ENCODE results near the gene ANO2. TPM values are rescaled to one million over a fixed set of nuclear protein-coding genes. Genes with fewer than 3 reads are reported as not detected.
"Not testable (repeated sequence)": the region's sequence is repeated elsewhere in the genome, so short reads cannot be mapped to it uniquely, and the experiment has no call there.

The ANO2 gene
- total and polyA plus RNA-seq, 2 experiments from 2014 or later: 2.3 to 4.6 TPM

DNA sequence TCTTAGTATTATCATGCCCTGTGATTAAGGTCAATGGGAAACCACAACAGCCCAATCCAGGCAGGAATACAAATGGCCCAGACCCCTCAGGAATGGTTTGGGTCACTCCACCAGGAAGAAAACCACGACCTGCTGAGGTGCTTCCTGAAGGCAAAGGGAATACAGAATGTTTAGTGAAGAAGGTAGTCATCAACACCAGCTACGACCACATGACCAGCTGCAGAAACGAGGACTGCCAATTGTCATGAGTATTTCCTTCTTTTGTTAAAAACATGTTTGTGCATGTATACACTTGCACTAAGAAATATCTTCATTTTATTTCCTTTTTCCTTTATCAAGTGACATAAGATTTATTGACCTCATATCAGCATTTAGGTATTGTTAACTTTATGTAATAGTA, 119.3 kb downstream of the ANO2 start:
- H3K27me3 Mint-ChIP-seq (ENCODE audit: insufficient read depth, low read depth, poor library complexity); DNase-seq (ENCODE audit: low spot score): not testable (repeated sequence)
- H3K36me3 Mint-ChIP-seq (ENCODE audit: low read depth): peaks cover 33% of the 10 kb centered on the region

DNA sequence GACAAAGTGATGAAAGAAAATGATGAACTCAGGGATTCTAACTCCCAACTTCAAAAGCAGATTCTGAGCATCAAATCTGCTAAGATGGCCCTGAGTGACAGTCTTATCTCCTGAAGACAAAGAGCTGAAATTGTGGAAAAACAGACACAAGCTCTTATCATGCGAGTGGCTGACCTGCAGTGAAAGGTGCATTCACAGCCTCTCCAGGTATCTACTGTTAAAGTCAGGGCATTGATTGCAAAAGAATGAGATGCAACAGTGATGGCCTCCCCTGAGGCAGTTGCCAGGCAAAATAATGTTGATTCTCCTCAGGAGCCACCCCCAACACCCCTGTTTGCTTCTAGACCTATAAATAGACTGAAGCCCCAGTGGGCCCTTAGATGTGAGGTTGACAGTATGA, 126.2 kb downstream of the ANO2 start:
- not testable (repeated sequence) for H3K4me3 Mint-ChIP-seq

More for the DNA sequence above, 119.3 kb downstream of the ANO2 start:
- not testable (repeated sequence) for H3K4me2 ChIP-seq; H3K4me3 ChIP-seq; H3K79me2 ChIP-seq (replicated peaks; ENCODE audit: insufficient read depth); H4K20me1 ChIP-seq (replicated peaks; ENCODE audit: insufficient read depth); H3F3A ChIP-seq (replicated peaks; ENCODE audit: low read depth); H2AFZ ChIP-seq; H3K27ac ChIP-seq (ENCODE audit: low read depth); H3K36me3 ChIP-seq (ENCODE audit: insufficient read depth); H3K27me3 ChIP-seq (ENCODE audit: insufficient read depth); H3K9me2 ChIP-seq (ENCODE audit: insufficient read depth); ATAC-seq; H3K27ac Mint-ChIP-seq; H3K4me3 Mint-ChIP-seq
- peaks cover 32% of the 10 kb centered on the region for H3K9me3 Mint-ChIP-seq
- H3K4me1 Mint-ChIP-seq: peaks cover 19% of the 10 kb centered on the region
- H3K4me1 ChIP-seq (ENCODE audit: insufficient read depth): peaks cover 26% of the 10 kb centered on the region

DNA sequence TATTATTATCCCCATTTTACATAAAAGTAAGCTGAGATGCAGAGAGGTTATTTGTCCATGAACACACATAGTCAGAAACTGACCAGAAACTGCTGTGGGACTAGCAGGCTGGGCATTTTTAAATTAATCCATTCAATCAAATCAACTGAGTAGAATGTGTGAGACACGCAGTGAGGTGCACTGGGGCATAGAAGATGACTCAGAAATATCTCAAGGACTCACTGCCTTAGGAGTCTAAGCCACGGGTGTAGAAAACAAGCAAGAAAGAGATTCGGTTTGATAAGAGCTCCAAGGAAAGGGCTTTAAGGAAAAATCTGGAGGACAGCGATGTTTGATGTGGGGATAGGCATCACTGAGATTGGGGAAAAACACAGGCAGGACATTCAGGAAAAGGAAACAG, 127.8 kb downstream of the ANO2 start:
- H3K4me1 ChIP-seq (ENCODE audit: insufficient read depth): no peaks in the 10 kb centered on the region
- no peak overlapping the region for H3K4me2 ChIP-seq
- no peaks in the 10 kb centered on the region for H3K36me3 ChIP-seq (ENCODE audit: insufficient read depth)
- no peaks in the 10 kb centered on the region for H3K79me2 ChIP-seq (replicated peaks; ENCODE audit: insufficient read depth)
- H3K27ac Mint-ChIP-seq: no peak overlapping the region
- H2AFZ ChIP-seq: no peak overlapping the region
- DNase-seq (ENCODE audit: low spot score) (no peak), ATAC-seq (no peak)
- peaks cover 23% of the 10 kb centered on the region for H3K9me3 Mint-ChIP-seq
- H3K36me3 Mint-ChIP-seq (ENCODE audit: low read depth): peaks cover 26% of the 10 kb centered on the region
- H3K4me3 ChIP-seq: no peak overlapping the region
- H3K27me3 ChIP-seq (ENCODE audit: insufficient read depth): no peaks in the 10 kb centered on the region
- no peak overlapping the region for H3K27ac ChIP-seq (ENCODE audit: low read depth)
- no peaks in the 10 kb centered on the region for H3F3A ChIP-seq (replicated peaks; ENCODE audit: low read depth)
- H4K20me1 ChIP-seq (replicated peaks; ENCODE audit: insufficient read depth): no peaks in the 10 kb centered on the region
- 0 out of 2 replicates have a peak, but pooled peaks cover 6% of the 10 kb centered on the region for H3K9me2 ChIP-seq (ENCODE audit: insufficient read depth)
- TF ChIP-seq, protein P1, sequence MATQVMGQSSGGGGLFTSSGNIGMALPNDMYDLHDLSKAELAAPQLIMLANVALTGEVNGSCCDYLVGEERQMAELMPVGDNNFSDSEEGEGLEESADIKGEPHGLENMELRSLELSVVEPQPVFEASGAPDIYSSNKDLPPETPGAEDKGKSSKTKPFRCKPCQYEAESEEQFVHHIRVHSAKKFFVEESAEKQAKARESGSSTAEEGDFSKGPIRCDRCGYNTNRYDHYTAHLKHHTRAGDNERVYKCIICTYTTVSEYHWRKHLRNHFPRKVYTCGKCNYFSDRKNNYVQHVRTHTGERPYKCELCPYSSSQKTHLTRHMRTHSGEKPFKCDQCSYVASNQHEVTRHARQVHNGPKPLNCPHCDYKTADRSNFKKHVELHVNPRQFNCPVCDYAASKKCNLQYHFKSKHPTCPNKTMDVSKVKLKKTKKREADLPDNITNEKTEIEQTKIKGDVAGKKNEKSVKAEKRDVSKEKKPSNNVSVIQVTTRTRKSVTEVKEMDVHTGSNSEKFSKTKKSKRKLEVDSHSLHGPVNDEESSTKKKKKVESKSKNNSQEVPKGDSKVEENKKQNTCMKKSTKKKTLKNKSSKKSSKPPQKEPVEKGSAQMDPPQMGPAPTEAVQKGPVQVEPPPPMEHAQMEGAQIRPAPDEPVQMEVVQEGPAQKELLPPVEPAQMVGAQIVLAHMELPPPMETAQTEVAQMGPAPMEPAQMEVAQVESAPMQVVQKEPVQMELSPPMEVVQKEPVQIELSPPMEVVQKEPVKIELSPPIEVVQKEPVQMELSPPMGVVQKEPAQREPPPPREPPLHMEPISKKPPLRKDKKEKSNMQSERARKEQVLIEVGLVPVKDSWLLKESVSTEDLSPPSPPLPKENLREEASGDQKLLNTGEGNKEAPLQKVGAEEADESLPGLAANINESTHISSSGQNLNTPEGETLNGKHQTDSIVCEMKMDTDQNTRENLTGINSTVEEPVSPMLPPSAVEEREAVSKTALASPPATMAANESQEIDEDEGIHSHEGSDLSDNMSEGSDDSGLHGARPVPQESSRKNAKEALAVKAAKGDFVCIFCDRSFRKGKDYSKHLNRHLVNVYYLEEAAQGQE (IDR thresholded peaks at IDR 0.05; ENCODE audit: unreplicated experiment): no peak
- H3K27me3 Mint-ChIP-seq (ENCODE audit: insufficient read depth, low read depth, poor library complexity): peaks cover 2% of the 10 kb centered on the region
- H3K4me1 Mint-ChIP-seq: peaks cover 3% of the 10 kb centered on the region; the same call in 2 of the 3 replicates
- H3K4me3 Mint-ChIP-seq: no peak overlapping the region

More for the DNA sequence above, 126.2 kb downstream of the ANO2 start:
- not testable (repeated sequence) for ATAC-seq; H3K79me2 ChIP-seq (replicated peaks; ENCODE audit: insufficient read depth); H3K27ac Mint-ChIP-seq; H3K27me3 Mint-ChIP-seq (ENCODE audit: insufficient read depth, low read depth, poor library complexity); H3K4me1 Mint-ChIP-seq; H3K4me3 ChIP-seq; H3K27ac ChIP-seq (ENCODE audit: low read depth); H3K4me2 ChIP-seq; H2AFZ ChIP-seq; DNase-seq (ENCODE audit: low spot score); H3F3A ChIP-seq (replicated peaks; ENCODE audit: low read depth); H4K20me1 ChIP-seq (replicated peaks; ENCODE audit: insufficient read depth); H3K4me1 ChIP-seq (ENCODE audit: insufficient read depth); H3K36me3 ChIP-seq (ENCODE audit: insufficient read depth); H3K9me2 ChIP-seq (ENCODE audit: insufficient read depth); H3K27me3 ChIP-seq (ENCODE audit: insufficient read depth)
- H3K9me3 Mint-ChIP-seq: peaks cover 39% of the 10 kb centered on the region
- H3K36me3 Mint-ChIP-seq (ENCODE audit: low read depth): peaks cover 40% of the 10 kb centered on the region

Data from GM23338 (cell line).